HEK293T (cell line): Measurements from ENCODE around the gene PRR15.

Source experiments
- HDGF ChIP-seq: fragments of 450-650 bp; IDR thresholded peaks from 2 replicates; pipeline ENCODE4 v1.6.1; 2017; ENCODE audit warnings: antibody characterized with exemption, borderline replicate concordance
- SUZ12 ChIP-seq: fragments of 450-650 bp; IDR thresholded peaks from 2 replicates; pipeline ENCODE4 v1.6.1; 2016; ENCODE audit warnings: mild to moderate bottlenecking
- TF ChIP-seq, protein P1 (sequence below): fragments of 450-650 bp; IDR thresholded peaks from 2 replicates; pipeline ENCODE4 v1.6.1; 2016

DNA sequence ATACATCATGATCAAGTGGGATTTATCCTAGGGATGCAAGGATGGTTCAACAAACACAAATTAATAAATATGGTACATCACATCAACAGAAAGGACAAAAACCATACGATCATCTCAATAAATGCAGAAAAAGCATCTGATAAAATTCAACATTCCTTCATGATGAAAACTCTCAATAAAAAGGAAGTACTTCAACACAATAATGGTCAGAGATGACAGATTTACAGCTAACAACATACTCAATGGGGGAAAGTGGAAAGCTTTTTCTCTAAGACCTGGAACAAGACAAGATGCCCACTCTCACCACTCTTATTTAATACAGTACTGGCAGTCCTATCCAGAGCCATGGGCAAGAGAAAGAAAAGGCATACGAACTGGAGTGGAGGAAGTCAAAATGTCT, 39.9 kb upstream of the PRR15 start:
- TF ChIP-seq SUZ12, result no peak
- TF ChIP-seq HDGF, result no peak
- TF ChIP-seq, protein P1, sequence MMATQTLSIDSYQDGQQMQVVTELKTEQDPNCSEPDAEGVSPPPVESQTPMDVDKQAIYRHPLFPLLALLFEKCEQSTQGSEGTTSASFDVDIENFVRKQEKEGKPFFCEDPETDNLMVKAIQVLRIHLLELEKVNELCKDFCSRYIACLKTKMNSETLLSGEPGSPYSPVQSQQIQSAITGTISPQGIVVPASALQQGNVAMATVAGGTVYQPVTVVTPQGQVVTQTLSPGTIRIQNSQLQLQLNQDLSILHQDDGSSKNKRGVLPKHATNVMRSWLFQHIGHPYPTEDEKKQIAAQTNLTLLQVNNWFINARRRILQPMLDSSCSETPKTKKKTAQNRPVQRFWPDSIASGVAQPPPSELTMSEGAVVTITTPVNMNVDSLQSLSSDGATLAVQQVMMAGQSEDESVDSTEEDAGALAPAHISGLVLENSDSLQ, result no peak
